H1 (cell line): Measurements from ENCODE around the gene CTNNBL1. TPM values are rescaled to one million over a fixed set of nuclear protein-coding genes. Genes with fewer than 3 reads are reported as not detected.

Experiments
- ATF2 ChIP-seq: IDR thresholded peaks from 2 replicates; pipeline ENCODE4 v1.6.1; 2012; ENCODE audit warnings: low read length, inconsistent platforms
- BACH1 ChIP-seq: IDR thresholded peaks from 2 replicates; pipeline ENCODE4 v1.6.1; 2012; ENCODE audit warnings: low read length, improper control_type of control experiment
- BRCA1 ChIP-seq: IDR thresholded peaks from 2 replicates; pipeline ENCODE4 v1.6.1; 2012; ENCODE audit warnings: low read depth, low read length, improper control_type of control experiment
- CHD1 ChIP-seq: IDR thresholded peaks from 2 replicates; pipeline ENCODE4 v1.6.1; 2012; ENCODE audit warnings: low read depth, low read length, improper control_type of control experiment
- CTBP2 ChIP-seq: IDR thresholded peaks from 2 replicates; pipeline ENCODE4 v1.7.0; 2011; ENCODE audit warnings: borderline replicate concordance, mild to moderate bottlenecking, moderate library complexity, mixed read lengths, low read length; ENCODE audit not compliant: insufficient read depth, insufficient read length
- E2F6 ChIP-seq: IDR thresholded peaks from 2 replicates; pipeline ENCODE4 v1.6.1; 2012; ENCODE audit warnings: inconsistent platforms
- EGR1 ChIP-seq: IDR thresholded peaks from 2 replicates; pipeline ENCODE4 v1.6.1; 2011; ENCODE audit warnings: low read depth, low read length, borderline replicate concordance
- FOSL1 ChIP-seq: IDR thresholded peaks from 2 replicates; pipeline ENCODE4 v1.6.1; 2011; ENCODE audit warnings: mild to moderate bottlenecking, low read depth, low read length, moderate library complexity; ENCODE audit not compliant: insufficient read depth
- HDAC6 ChIP-seq: IDR thresholded peaks from one replicate; pipeline ENCODE4 v1.7.1; 2012; ENCODE audit warnings: low read depth, mild to moderate bottlenecking, inconsistent platforms, low read length, moderate library complexity
- JUN ChIP-seq: IDR thresholded peaks from 2 replicates; pipeline ENCODE4 v1.6.1; 2011; ENCODE audit warnings: low read depth, mild to moderate bottlenecking, improper control_type of control experiment, low read length
- JUND ChIP-seq: IDR thresholded peaks from 2 replicates; pipeline ENCODE4 v1.6.1; 2011; ENCODE audit warnings: mild to moderate bottlenecking, improper control_type of control experiment, low read length
- KDM5A ChIP-seq: fragments of 200-600 bp; IDR thresholded peaks from 2 replicates; pipeline ENCODE4 v1.7.1; 2012; ENCODE audit warnings: mild to moderate bottlenecking, low read length, inconsistent platforms, mixed read lengths
- NRF1 ChIP-seq: IDR thresholded peaks from 2 replicates; pipeline ENCODE4 v1.6.1; 2011; ENCODE audit warnings: mild to moderate bottlenecking, low read depth, low read length, improper control_type of control experiment
- POU5F1 ChIP-seq: IDR thresholded peaks from 2 replicates; pipeline ENCODE4 v1.6.1; 2011; ENCODE audit warnings: low read depth, mild to moderate bottlenecking, low read length, moderate library complexity
- RAD21 ChIP-seq, 2 experiments: IDR thresholded peaks in 1 of 2; conservative IDR thresholded peaks in 1 of 2; 2 replicates each; pipeline ENCODE4 v1.6.1; 2011; ENCODE audit warnings: low read depth in 2 of 2, low read length in 2 of 2, improper control_type of control experiment in 1 of 2, inconsistent platforms in 1 of 2, mild to moderate bottlenecking in 1 of 2, moderate library complexity in 1 of 2
- RFX5 ChIP-seq: IDR thresholded peaks from 2 replicates; pipeline ENCODE4 v1.6.1; 2011; ENCODE audit warnings: low read depth, low read length, improper control_type of control experiment, borderline replicate concordance
- SAP30 ChIP-seq: fragments of 300-600 bp; sonication (generic); IDR thresholded peaks from 2 replicates; pipeline ENCODE4 v1.7.1; 2012; ENCODE audit warnings: low read length, moderate library complexity, mild to moderate bottlenecking, inconsistent platforms; ENCODE audit not compliant: insufficient read depth, insufficient replicate concordance
- SIN3A ChIP-seq, 2 experiments: IDR thresholded peaks in 1 of 2; conservative IDR thresholded peaks in 1 of 2; 2 replicates each; pipeline ENCODE4 v1.6.1; 2011 to 2012; ENCODE audit warnings: low read length in 2 of 2, improper control_type of control experiment in 1 of 2, low read depth in 1 of 2, mild to moderate bottlenecking in 1 of 2
- TAF7 ChIP-seq: optimal IDR thresholded peaks from 2 replicates; pipeline ENCODE3; 2011; ENCODE audit warnings: low read depth, mild to moderate bottlenecking, inconsistent platforms, low read length, moderate library complexity, borderline replicate concordance
- YY1 ChIP-seq: IDR thresholded peaks from 2 replicates; pipeline ENCODE4 v1.6.1; 2011; ENCODE audit warnings: low read depth, mild to moderate bottlenecking, low read length
- ZNF274 ChIP-seq: IDR thresholded peaks from 2 replicates; pipeline ENCODE4 v1.7.0; 2012; ENCODE audit warnings: low read length, borderline replicate concordance; ENCODE audit errors: extremely low read depth
- polyA plus RNA-seq, 7 experiments: library from polyadenylated mRNA; depleted of rRNA in 3 of 7; stranded (reverse) in 5 of 7; unstranded in 2 of 7; fragments of >200 nt in 5 of 7; fragments of 200-250 nt in 2 of 7; gene quantifications; 1 replicate in 5 of 7; 2 replicates in 1 of 7; 4 replicates in 1 of 7; pipeline versions ENCODE4 v1.2.1 to v1.2.3, GENCODE V29; 2011 to 2013; ENCODE audit warnings: missing spikeins in 2 of 7, mixed read lengths in 2 of 7
- total RNA-seq: library from RNA; stranded (reverse); fragmentation: NEBNext Ultra II Directional; extraction: Animal tissue kit (Norgen Biotek cat#: 25700); gene quantifications from 2 replicates; pipeline ENCODE4 v1.2.1, GENCODE V29; 2021

CTNNBL1 gene
- total and polyA plus RNA-seq, 2 of the 8 experiments (the other 6 are each of a cell fraction or from before 2014, with no cell fraction given) = 19.6 to 81.6 TPM

- TF ChIP-seq CHD1 = no peak
- peak; percentile 86 for TF ChIP-seq E2F6
- no peak for TF ChIP-seq YY1
- TF ChIP-seq ATF2 = no peak
- peak in 1 of 2 experiments; percentile 27; a peak in 1 of 4 replicates for TF ChIP-seq RAD21 (IDR thresholded peaks at IDR 0.05 in 1 of 2, conservative IDR thresholded peaks at IDR 0.05 in 1 of 2; ENCODE audit: low read depth in 2 of 2, low read length in 2 of 2)
- no peak for TF ChIP-seq JUND
- no peak for TF ChIP-seq FOSL1
- no peak for TF ChIP-seq KDM5A
- TF ChIP-seq BRCA1 = no peak
- no peak for TF ChIP-seq JUN
- TF ChIP-seq SIN3A (conservative IDR thresholded peaks at IDR 0.05 in 1 of 2, IDR thresholded peaks at IDR 0.05 in 1 of 2; ENCODE audit: low read depth in 1 of 2, low read length in 2 of 2) = no peak
- no peak for TF ChIP-seq POU5F1
- peak; percentile 39 for TF ChIP-seq CTBP2
- TF ChIP-seq ZNF274 = no peak
- no peak for TF ChIP-seq TAF7
- no peak for TF ChIP-seq RFX5
- no peak for TF ChIP-seq NRF1
- no peak for TF ChIP-seq BACH1
- TF ChIP-seq SAP30 = no peak
- no peak for TF ChIP-seq EGR1
- no peak for TF ChIP-seq HDAC6
Observed at GRCh38 chr20:37915800-37916570, 222.2 kb downstream of the CTNNBL1 start (continued).
